ENCODE results near the gene P2RY11. TPM values are rescaled to one million over a fixed set of nuclear protein-coding genes. Genes with fewer than 3 reads are reported as not detected.

Gene P2RY11
- total and polyA plus RNA-seq, 4 donors: 2.8 to 25.2 (median 12.1) TPM

Small RNA genes within 50 kb of the gene (small RNA-seq; reads per million reads assigned to genes)
- gene SNORD105 (ENCODE audit: low replicate concordance) (19.4 reads per million, percentile 97 among the genes with 10 or more reads in this experiment), gene SNORD105B (ENCODE audit: low replicate concordance) (2,906 reads per million, percentile 100 among the genes with 10 or more reads in this experiment)

Other genes starting within 250 kb of the P2RY11 start
- 10 to 100 TPM; 47.9 to 79.2 TPM for gene OLFM2, start 175.2 kb upstream of the P2RY11 start, total RNA-seq
- gene OLFM2, start 175.2 kb upstream of the P2RY11 start, polyA plus RNA-seq (ENCODE audit: insufficient read length in 2 of 2): 100 to 1,000 TPM; 237 to 251 TPM
- 10 to 100 TPM; 11.6 to 18.1 TPM for gene COL5A3, start 101.2 kb upstream of the P2RY11 start, total RNA-seq
- 10 to 100 TPM in 1 of 2 donors, 1 to 10 TPM in 1; 7.8 to 17.8 TPM for gene COL5A3, start 101.2 kb upstream of the P2RY11 start, polyA plus RNA-seq (ENCODE audit: insufficient read length in 2 of 2)
- not detected for gene RDH8, start 98.2 kb upstream of the P2RY11 start, total RNA-seq
- not detected for gene RDH8, start 98.2 kb upstream of the P2RY11 start, polyA plus RNA-seq (ENCODE audit: insufficient read length in 2 of 2)
- 10 to 100 TPM; 13.1 to 35.3 TPM for gene SHFL, start 25.4 kb upstream of the P2RY11 start, total RNA-seq
- gene SHFL, start 25.4 kb upstream of the P2RY11 start, polyA plus RNA-seq (ENCODE audit: insufficient read length in 2 of 2): 10 to 100 TPM; 35.1 to 45.9 TPM
- under 1 TPM; 0.30 to 0.72 TPM for gene ANGPTL6, start 9.0 kb upstream of the P2RY11 start, total RNA-seq
- under 1 TPM; 0.62 to 0.72 TPM for gene ANGPTL6, start 9.0 kb upstream of the P2RY11 start, polyA plus RNA-seq (ENCODE audit: insufficient read length in 2 of 2)
- gene PPAN, start 5.3 kb upstream of the P2RY11 start, total RNA-seq: 10 to 100 TPM; 16.0 to 23.9 TPM
- gene PPAN, start 5.3 kb upstream of the P2RY11 start, polyA plus RNA-seq (ENCODE audit: insufficient read length in 2 of 2): 10 to 100 TPM; 33.1 to 43.3 TPM
- 100 to 1,000 TPM; 104 to 198 TPM for gene EIF3G, start 8.2 kb downstream of the P2RY11 start, total RNA-seq
- gene EIF3G, start 8.2 kb downstream of the P2RY11 start, polyA plus RNA-seq (ENCODE audit: insufficient read length in 2 of 2): 100 to 1,000 TPM; 149 to 174 TPM
- 10 to 100 TPM; 30.3 to 39.9 TPM for gene DNMT1, start 83.3 kb downstream of the P2RY11 start, total RNA-seq
- 100 to 1,000 TPM in 1 of 2 donors, 10 to 100 TPM in 1; 96.7 to 114 TPM for gene DNMT1, start 83.3 kb downstream of the P2RY11 start, polyA plus RNA-seq (ENCODE audit: insufficient read length in 2 of 2)
- 1 to 10 TPM; 4.4 to 8.2 TPM for gene S1PR2, start 119.6 kb downstream of the P2RY11 start, total RNA-seq
- gene S1PR2, start 119.6 kb downstream of the P2RY11 start, polyA plus RNA-seq (ENCODE audit: insufficient read length in 2 of 2): 1 to 10 TPM; 4.9 to 6.9 TPM
- gene MRPL4, start 140.5 kb downstream of the P2RY11 start, total RNA-seq: 10 to 100 TPM; 13.7 to 35.5 TPM
- 10 to 100 TPM; 56.2 to 59.7 TPM for gene MRPL4, start 140.5 kb downstream of the P2RY11 start, polyA plus RNA-seq (ENCODE audit: insufficient read length in 2 of 2)
- 10 to 100 TPM in 1 of 2 donors, 1 to 10 TPM in 1; 5.7 to 10.4 TPM for gene ICAM1, start 159.4 kb downstream of the P2RY11 start, total RNA-seq
- gene ICAM1, start 159.4 kb downstream of the P2RY11 start, polyA plus RNA-seq (ENCODE audit: insufficient read length in 2 of 2): 1 to 10 TPM; 2.5 to 3.0 TPM
- 1 to 10 TPM; 1.1 to 1.8 TPM for gene ICAM4, start 175.3 kb downstream of the P2RY11 start, total RNA-seq
- under 1 TPM in 1 of 2 donors, not detected in 1; 0.42 TPM for gene ICAM4, start 175.3 kb downstream of the P2RY11 start, polyA plus RNA-seq (ENCODE audit: insufficient read length in 2 of 2)
- gene ICAM5, start 178.3 kb downstream of the P2RY11 start, total RNA-seq: 1 to 10 TPM; 1.4 to 1.8 TPM
- gene ICAM5, start 178.3 kb downstream of the P2RY11 start, polyA plus RNA-seq (ENCODE audit: insufficient read length in 2 of 2): 1 to 10 TPM; 3.2 to 3.7 TPM
- 1 to 10 TPM; 1.6 to 9.5 TPM for gene ZGLP1, start 198.1 kb downstream of the P2RY11 start, total RNA-seq
- 10 to 100 TPM; 11.0 to 15.7 TPM for gene ZGLP1, start 198.1 kb downstream of the P2RY11 start, polyA plus RNA-seq (ENCODE audit: insufficient read length in 2 of 2)
- gene FDX2, start 204.3 kb downstream of the P2RY11 start, total RNA-seq: 10 to 100 TPM; 15.0 to 30.4 TPM
- gene FDX2, start 204.3 kb downstream of the P2RY11 start, polyA plus RNA-seq (ENCODE audit: insufficient read length in 2 of 2): 10 to 100 TPM; 37.3 to 45.3 TPM
- gene RAVER1, start 221.8 kb downstream of the P2RY11 start, total RNA-seq: 1 to 10 TPM; 5.4 to 8.7 TPM
- gene RAVER1, start 221.8 kb downstream of the P2RY11 start, polyA plus RNA-seq (ENCODE audit: insufficient read length in 2 of 2): 10 to 100 TPM; 32.5 to 42.3 TPM
- 1 to 10 TPM; 5.5 to 8.7 TPM for gene ICAM3, start 227.9 kb downstream of the P2RY11 start, total RNA-seq
- 1 to 10 TPM; 3.8 to 4.4 TPM for gene ICAM3, start 227.9 kb downstream of the P2RY11 start, polyA plus RNA-seq (ENCODE audit: insufficient read length in 2 of 2)